22Rv1 (cell line): Measurements from ENCODE around the gene NBAS.

Experiments
- H3K27ac ChIP-seq: fragments of 450-650 bp; 2 replicates; pipeline ENCODE4 v1.5.1; 2017
- CTCF ChIP-seq: fragments of 450-650 bp; IDR thresholded peaks from 2 replicates; pipeline ENCODE4 v1.5.1; 2017; ENCODE audit warnings: mild to moderate bottlenecking
- ZFX ChIP-seq: fragments of 450-650 bp; IDR thresholded peaks from 2 replicates; pipeline ENCODE4 v1.6.1; 2017; ENCODE audit warnings: antibody characterized with exemption, borderline replicate concordance

Gene NBAS

GRCh38 chr2:15458277-15458676 lies 102.9 kb downstream of the NBAS start:
- H3K27ac ChIP-seq: no peak overlapping the region
- TF ChIP-seq ZFX (no peak), CTCF (no peak)

- TF ChIP-seq ZFX (no peak), CTCF (no peak)
- no peak overlapping the region for H3K27ac ChIP-seq
These were observed 103.3 kb downstream of the NBAS start for GRCh38 chr2:15457868-15458267.

GRCh38 chr2:15456352-15456751 lies 104.8 kb downstream of the NBAS start:
- TF ChIP-seq CTCF (no peak), ZFX (no peak)
- no peak overlapping the region for H3K27ac ChIP-seq

- no peak overlapping the region for H3K27ac ChIP-seq
- TF ChIP-seq ZFX (no peak), CTCF (no peak)
These were observed 110.3 kb downstream of the NBAS start for GRCh38 chr2:15450808-15451207.

GRCh38 chr2:15449556-15450236 lies 111.4 kb downstream of the NBAS start:
- H3K27ac ChIP-seq: no peak overlapping the region
- TF ChIP-seq CTCF: no peak
- TF ChIP-seq ZFX: no peak

- no peak for TF ChIP-seq CTCF
- no peak for TF ChIP-seq ZFX
These were observed 112.8 kb downstream of the NBAS start for GRCh38 chr2:15448250-15448839.

GRCh38 chr2:15447381-15447780 lies 113.8 kb downstream of the NBAS start:
- TF ChIP-seq CTCF: no peak
- no peak for TF ChIP-seq ZFX
- H3K27ac ChIP-seq: no peak overlapping the region

More at GRCh38 chr2:15448250-15448839, 112.8 kb downstream of the NBAS start:
- H3K27ac ChIP-seq: no peak overlapping the region
